Activated T-cell treated with anti-CD3 and anti-CD28 coated beads for 1 hour (primary cell): ENCODE results near the gene EIF4G3.
"Not testable (repeated sequence)": the region's sequence is repeated elsewhere in the genome, so short reads cannot be mapped to it uniquely, and the experiment has no call there.

Experiments used
- DNase-seq: peaks from one replicate; pipeline ENCODE4 v3.0.0-alpha.2; 2020; ENCODE audit warnings: low read depth

The EIF4G3 gene

DNA sequence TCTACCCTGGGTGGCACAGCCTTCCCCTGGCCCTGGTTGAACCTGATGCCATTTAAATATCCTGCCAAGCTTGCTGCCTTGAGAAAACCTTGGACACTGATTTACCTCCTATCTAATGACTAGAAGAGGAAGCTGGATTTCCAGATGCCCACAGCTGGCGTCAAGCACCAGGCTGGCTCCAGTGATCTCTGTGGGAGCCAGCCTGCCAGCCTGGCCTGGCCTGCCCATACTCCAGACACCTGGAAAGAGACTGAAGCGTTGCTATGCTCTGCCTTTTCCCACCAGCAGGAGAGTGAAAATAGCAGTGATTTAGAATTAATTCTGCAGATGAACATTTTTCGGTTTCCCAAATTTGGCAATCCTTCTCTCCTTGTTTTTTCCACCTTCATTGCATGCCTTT is 11.5 kb upstream of the EIF4G3 start:
- no peak for DNase-seq

- DNase-seq, result no peak
Measured at GRCh38 chr1:21185221-21185731, 8.6 kb upstream of the EIF4G3 start.

- DNase-seq, result no peak
Measured at GRCh38 chr1:21184276-21184675, 7.6 kb upstream of the EIF4G3 start.

GRCh38 chr1:21182181-21182731 is 5.6 kb upstream of the EIF4G3 start:
- DNase-seq, result no peak

DNA sequence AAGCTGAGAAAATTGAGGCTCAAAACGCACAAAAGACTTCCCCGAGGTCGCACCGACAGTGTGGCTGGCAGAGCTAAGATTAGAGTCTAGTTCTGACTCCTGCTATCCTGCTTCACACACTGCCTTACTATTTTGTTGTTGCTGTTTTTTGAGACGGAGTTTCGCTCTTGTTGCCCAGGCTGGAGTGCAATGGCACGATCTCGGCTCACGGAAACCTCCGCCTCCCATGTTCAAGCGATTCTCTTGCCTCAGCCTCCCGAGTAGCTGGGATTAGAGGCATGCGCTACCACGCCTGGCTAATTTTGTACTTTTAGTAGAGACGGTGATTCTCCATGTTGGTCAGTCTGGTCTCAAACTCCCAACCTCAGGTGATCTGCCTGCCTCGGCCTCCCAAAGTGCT is 1.6 kb upstream of the EIF4G3 start:
- not testable (repeated sequence) for DNase-seq

GRCh38 chr1:21175670-21176581 is 771 bp downstream of the EIF4G3 start:
- DNase-seq, result peak; percentile 17

DNA sequence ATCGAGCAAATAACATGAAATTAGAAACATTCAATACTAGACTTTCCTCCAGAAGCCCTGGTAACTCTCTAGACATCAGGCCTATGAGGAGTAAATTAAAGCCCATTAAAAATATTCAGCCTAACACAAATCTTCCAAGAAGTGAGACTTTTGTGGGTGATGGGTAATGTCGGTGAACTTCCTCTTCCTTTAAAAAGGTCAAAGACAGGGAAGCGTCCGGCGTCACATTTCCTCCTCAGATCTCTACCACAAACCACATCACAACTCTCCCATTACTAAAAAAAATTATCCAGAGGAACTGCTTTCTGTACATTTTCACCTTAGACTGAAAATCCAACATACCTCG is 1.4 kb downstream of the EIF4G3 start:
- DNase-seq, result no peak

DNA sequence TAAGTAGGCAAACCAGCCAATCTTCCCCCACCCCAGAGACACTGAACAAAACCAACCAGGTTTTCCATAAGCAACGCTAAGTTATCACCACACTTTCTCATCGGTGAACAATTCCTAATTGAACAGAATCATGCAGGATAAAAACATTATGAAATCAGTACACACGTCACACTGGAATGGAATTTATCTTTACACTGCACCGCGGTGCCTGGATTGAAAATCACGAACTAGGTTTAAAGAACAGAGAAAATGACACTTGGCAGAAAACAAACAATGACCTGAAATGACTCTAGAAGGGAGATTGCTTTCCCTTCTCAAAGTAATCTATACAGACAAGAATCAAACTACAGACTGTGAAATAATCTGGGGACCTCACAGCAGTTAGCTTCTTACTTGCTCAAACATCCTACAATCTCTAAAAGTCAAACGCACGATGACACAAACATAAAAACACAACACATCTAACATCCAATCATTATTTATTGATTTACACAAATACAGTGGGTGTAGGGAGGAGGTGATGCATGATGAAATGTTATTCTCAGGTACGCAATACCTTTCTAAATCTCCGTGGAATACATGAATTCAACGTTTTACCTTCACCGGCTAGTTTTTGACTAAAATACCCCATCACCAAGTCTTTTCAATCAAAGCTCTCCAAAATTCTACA is 1.9 kb downstream of the EIF4G3 start:
- DNase-seq, result no peak

DNA sequence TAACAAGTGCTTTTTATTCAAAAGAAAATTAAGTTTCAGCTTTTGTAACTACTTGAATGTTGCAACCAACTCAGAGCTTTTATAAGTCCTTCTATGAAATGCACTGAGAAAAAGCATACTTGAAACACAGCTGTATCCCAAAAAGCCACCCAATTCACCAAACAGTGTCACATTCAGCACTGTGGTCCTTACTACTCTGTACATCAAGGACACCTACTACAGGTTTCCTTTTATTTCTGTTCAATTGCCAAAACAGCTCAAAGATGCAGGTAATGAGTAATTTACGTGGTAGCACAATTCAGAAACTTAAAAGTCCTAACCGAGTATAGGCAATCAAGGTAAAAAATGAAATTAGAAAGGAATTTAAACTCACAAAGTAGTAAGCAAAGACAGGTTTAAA is 2.5 kb downstream of the EIF4G3 start:
- DNase-seq, result no peak

DNA sequence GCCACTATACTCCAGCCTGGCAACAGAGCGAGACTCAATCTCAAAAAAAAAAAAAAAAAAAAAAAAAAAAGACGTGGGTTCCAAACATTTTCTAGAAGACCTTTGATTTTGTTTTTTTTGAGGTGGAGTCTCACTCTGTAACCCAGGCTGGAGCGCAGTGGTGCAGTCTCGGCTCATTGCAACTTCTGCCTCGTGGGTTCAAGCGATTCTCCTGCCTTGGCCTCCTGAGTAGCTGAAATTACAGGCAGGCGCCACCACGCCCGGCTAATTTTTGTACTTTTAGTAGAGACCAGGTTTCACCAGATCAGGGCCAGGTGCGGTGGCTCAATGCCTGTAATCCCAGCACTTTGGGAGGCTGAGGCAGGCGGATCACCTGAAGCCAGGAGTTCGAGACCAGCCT is 3.6 kb downstream of the EIF4G3 start:
- DNase-seq, result not testable (repeated sequence)

GRCh38 chr1:21170837-21171236 is 5.9 kb downstream of the EIF4G3 start:
- not testable (repeated sequence) for DNase-seq

DNA sequence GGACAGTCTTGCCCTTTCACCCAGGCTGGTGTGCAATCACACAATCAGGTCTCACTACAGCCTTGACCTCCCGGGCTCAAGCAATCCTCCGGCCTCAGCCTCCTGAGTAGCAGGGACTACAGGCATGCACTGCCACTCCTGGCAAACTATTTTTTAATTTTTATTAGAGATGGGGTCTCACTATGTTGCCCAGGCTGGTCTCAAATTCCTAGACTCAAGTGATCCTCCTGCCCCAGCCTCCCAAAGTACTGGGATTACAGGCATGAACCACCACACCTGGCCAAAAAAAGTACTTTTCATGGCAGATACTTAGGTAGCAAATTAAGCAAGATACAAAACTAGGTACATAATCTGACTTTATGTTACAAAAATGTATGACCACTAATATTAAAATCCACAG is 8.3 kb downstream of the EIF4G3 start:
- no peak for DNase-seq

DNA sequence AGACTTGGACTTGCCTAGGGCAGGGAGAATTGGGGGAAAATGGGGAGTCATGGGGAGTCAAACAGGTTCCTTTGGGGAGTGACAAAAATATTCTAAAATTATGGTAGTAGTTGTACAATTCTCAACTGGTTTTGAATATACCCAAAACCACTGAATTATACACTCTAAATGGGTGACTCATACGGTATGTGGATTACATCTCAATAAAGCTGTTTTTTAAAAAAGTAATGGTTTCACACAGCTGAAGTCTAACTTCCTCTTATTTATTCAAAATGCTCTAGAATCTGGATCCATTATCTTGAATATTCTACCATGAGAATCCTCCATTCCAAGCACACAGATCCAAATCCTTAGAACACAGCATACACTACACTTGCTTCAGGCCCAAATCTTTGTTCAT is 11.1 kb downstream of the EIF4G3 start:
- DNase-seq, result no peak

DNA sequence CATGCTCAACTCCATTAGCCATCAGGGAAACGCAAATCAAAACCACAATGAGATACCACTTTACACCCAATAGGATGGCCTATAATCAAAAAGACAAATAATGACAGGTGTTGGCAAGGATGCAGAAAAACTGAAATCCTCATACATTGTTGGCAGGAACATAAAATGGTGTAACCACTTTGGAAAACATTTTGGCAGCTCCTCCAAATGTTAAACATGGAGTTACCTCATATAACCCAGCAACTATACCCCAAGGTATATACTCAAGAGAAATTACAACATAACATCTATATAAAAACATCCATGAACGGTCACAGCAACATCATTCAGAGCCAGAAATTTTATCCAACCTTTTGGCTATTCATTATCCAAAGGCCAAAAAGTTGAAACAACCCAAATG is 11.6 kb downstream of the EIF4G3 start:
- no peak for DNase-seq

DNA sequence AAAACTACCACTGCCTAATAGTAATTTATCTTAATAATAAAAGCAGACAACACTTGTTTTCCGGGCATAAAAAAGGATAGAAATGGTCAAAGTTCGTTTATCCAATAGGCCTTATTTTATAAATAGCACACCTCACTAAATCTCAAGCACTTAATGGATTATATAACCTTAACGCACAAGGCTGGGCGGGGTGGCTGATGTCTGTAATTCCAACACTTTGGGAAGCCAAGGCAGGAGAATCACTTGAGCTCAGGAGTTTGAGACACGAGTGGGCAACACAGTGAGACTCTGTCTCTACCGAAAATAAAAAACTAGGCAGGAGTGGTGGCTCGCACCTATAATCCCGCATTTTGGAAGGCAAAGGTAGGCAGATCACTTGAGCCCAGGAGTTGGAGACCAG is 12.4 kb downstream of the EIF4G3 start:
- DNase-seq, result no peak

DNA sequence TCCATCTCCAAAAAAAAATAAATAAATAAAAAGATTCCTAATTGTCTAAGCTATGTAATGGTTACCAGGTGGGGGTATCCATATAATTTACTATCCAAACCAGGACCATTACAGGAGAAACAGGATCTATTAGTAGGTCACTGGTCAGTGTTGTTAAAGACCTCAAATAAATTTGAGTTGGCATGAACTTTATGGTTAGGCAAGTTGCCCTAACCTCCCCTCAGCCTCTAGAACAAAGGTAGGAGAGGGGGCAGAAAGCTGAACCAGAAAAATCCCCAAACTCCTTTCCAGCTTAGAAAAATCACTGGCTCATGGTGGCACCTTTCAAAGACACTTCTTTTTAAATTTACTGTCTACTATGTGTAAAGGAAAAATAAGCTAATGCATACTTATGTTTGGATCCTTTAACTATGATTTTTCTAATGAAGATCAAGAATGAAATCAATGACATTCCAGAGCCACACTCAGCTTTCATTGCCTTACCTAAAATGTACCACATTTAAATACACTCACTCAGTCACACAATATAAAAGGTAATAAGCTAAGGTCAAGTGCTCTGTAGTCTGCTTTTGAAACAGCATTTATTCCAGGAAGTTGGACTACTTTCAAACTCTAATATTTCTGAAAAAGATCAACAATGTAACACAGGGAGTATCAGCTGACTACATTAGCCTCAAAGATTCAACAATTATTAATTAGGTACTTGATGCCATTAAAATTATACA is 13.8 kb downstream of the EIF4G3 start:
- no peak for DNase-seq

- no peak for DNase-seq
Measured at GRCh38 chr1:21161842-21162241, 14.9 kb downstream of the EIF4G3 start.

- no peak for DNase-seq
Measured at GRCh38 chr1:21160263-21160796, 16.4 kb downstream of the EIF4G3 start.

- no peak for DNase-seq
Measured at GRCh38 chr1:21157868-21158267, 18.8 kb downstream of the EIF4G3 start.

GRCh38 chr1:21157054-21157453 is 19.6 kb downstream of the EIF4G3 start:
- DNase-seq, result no peak

DNA sequence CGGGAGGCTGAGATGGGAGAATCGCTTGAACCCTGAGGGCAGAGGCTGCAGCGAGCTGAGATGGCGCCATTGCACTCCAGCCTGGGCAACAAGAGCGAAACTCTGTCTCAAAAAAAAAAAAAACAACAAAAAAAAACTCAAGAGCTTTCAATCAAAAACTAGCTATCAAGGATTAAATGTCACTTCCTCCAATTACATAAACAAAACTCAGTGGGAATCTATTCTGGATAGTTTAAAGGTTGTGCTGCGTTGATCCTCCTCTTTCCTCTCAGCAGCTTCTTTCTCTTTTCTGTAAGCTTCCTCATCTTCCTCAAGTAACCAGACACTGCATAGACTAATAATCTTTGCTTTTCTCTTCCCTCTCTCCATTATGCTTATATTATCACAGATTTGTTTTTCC is 20.7 kb downstream of the EIF4G3 start:
- no peak for DNase-seq

DNA sequence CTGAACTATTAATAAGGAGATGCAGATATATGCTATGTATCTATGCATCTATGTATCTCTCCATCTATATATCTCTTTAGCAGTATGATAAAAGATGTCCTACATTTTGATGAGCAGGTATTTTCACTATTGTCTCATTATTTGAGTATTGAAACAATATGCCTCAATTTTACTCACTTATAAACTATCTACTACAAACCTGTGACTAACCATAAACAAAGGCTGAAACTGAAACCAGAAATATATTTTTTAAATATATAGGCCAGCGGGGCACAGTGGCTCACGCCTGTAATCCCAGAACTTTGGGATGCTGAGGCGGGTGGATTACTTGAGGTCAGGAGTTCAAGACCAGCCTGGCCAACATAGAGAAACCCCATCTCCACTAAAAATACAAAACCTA is 22.0 kb downstream of the EIF4G3 start:
- DNase-seq, result no peak
